ENCODE data around the gene USP54.

USP54 gene

GRCh38 chr10:73554721-73555120, 36.4 kb downstream of the USP54 start:
- ChIA-PET POLR2A (no interaction called here), CTCF (interaction anchor here (1.0 to 1.4 kb wide), 2 partner anchors 8 to 99 kb away, joined by 3 to 6 read pairs; no protein-coding TSS in a partner anchor)
- H3K4me3 ChIP-seq (ENCODE audit: control insufficient read depth in 1 of 7, extremely low read depth in 1 of 7, insufficient read depth in 4 of 7, low read depth in 2 of 7, low read length in 6 of 7) = no peak overlapping the region
- no peaks in the 10 kb centered on the region for H3K4me1 ChIP-seq (ENCODE audit: control extremely low read depth in 1 of 4, control insufficient read depth in 4 of 4, insufficient read depth in 4 of 4, low read length in 3 of 4)
- DNase-seq = no peak
- H3K36me3 ChIP-seq (ENCODE audit: control insufficient read depth in 4 of 4, insufficient read depth in 4 of 4, low read length in 3 of 4) = no peaks in the 10 kb centered on the region
- H3K9me3 ChIP-seq (ENCODE audit: control extremely low read depth in 1 of 5, control insufficient read depth in 4 of 5, insufficient read depth in 2 of 5, low read depth in 1 of 5, low read length in 4 of 5) = no peaks in the 10 kb centered on the region
- H3K27me3 ChIP-seq (replicated peaks in 2 of 5; ENCODE audit: control insufficient read depth in 4 of 5, insufficient read depth in 5 of 5, low read length in 4 of 5) = no peaks in the 10 kb centered on the region
- no peak overlapping the region for H3K27ac ChIP-seq (ENCODE audit: insufficient read depth in 1 of 2, low read depth in 1 of 2, low read length in 2 of 2, poor library complexity in 1 of 2, severe bottlenecking in 2 of 2)

GRCh38 chr10:73553761-73554160, 37.4 kb downstream of the USP54 start:
- H3K27ac ChIP-seq (ENCODE audit: insufficient read depth in 1 of 2, low read depth in 1 of 2, low read length in 2 of 2, poor library complexity in 1 of 2, severe bottlenecking in 2 of 2) = no peak overlapping the region
- ChIA-PET POLR2A (no interaction called here), CTCF (interaction anchor here (1.0 to 1.4 kb wide), 2 partner anchors 9 to 100 kb away, joined by 3 to 6 read pairs; no protein-coding TSS in a partner anchor)
- H3K4me1 ChIP-seq (ENCODE audit: control extremely low read depth in 1 of 4, control insufficient read depth in 4 of 4, insufficient read depth in 4 of 4, low read length in 3 of 4) = no peaks in the 10 kb centered on the region
- H3K4me3 ChIP-seq (ENCODE audit: control insufficient read depth in 1 of 7, extremely low read depth in 1 of 7, insufficient read depth in 4 of 7, low read depth in 2 of 7, low read length in 6 of 7) = no peak overlapping the region
- no peaks in the 10 kb centered on the region for H3K9me3 ChIP-seq (ENCODE audit: control extremely low read depth in 1 of 5, control insufficient read depth in 4 of 5, insufficient read depth in 2 of 5, low read depth in 1 of 5, low read length in 4 of 5)
- no peaks in the 10 kb centered on the region for H3K27me3 ChIP-seq (replicated peaks in 2 of 5; ENCODE audit: control insufficient read depth in 4 of 5, insufficient read depth in 5 of 5, low read length in 4 of 5)
- WGBS (ENCODE audit: insufficient coverage) = no CpG with 5 or more reads among the region's 2 CpGs
- no peak for DNase-seq
- no peaks in the 10 kb centered on the region for H3K36me3 ChIP-seq (ENCODE audit: control insufficient read depth in 4 of 4, insufficient read depth in 4 of 4, low read length in 3 of 4)

GRCh38 chr10:73552819-73553715, 38.1 kb downstream of the USP54 start:
- ChIA-PET POLR2A (no interaction called here), CTCF (interaction anchor here (1.4 kb wide), 1 partner anchor 10 kb away, joined by 6 read pairs; no protein-coding TSS in a partner anchor)
- Histone ChIP-seq H3K9me3 (ENCODE audit: control extremely low read depth in 1 of 5, control insufficient read depth in 4 of 5, insufficient read depth in 2 of 5, low read depth in 1 of 5, low read length in 4 of 5) (no peaks in the 10 kb centered on the region), H3K4me3 (ENCODE audit: control insufficient read depth in 1 of 7, extremely low read depth in 1 of 7, insufficient read depth in 4 of 7, low read depth in 2 of 7, low read length in 6 of 7) (no peak overlapping the region), H3K36me3 (ENCODE audit: control insufficient read depth in 4 of 4, insufficient read depth in 4 of 4, low read length in 3 of 4) (no peaks in the 10 kb centered on the region), H3K27me3 (replicated peaks in 2 of 5; ENCODE audit: control insufficient read depth in 4 of 5, insufficient read depth in 5 of 5, low read length in 4 of 5) (no peaks in the 10 kb centered on the region), H3K27ac (ENCODE audit: insufficient read depth in 1 of 2, low read depth in 1 of 2, low read length in 2 of 2, poor library complexity in 1 of 2, severe bottlenecking in 2 of 2) (no peak overlapping the region), H3K4me1 (ENCODE audit: control extremely low read depth in 1 of 4, control insufficient read depth in 4 of 4, insufficient read depth in 4 of 4, low read length in 3 of 4) (no peaks in the 10 kb centered on the region)
- 100% methylated on average over 2 of the region's 3 CpGs for WGBS (ENCODE audit: insufficient coverage)
- DNase-seq = no peak

- no peak for DNase-seq
- H3K4me1 ChIP-seq (ENCODE audit: control extremely low read depth in 1 of 4, control insufficient read depth in 4 of 4, insufficient read depth in 4 of 4, low read length in 3 of 4) = no peaks in the 10 kb centered on the region
- CTCF ChIA-PET = no interaction called here
- H3K9me3 ChIP-seq (ENCODE audit: control extremely low read depth in 1 of 5, control insufficient read depth in 4 of 5, insufficient read depth in 2 of 5, low read depth in 1 of 5, low read length in 4 of 5) = no peaks in the 10 kb centered on the region
- POLR2A ChIA-PET = no interaction called here
- no peaks in the 10 kb centered on the region for H3K36me3 ChIP-seq (ENCODE audit: control insufficient read depth in 4 of 4, insufficient read depth in 4 of 4, low read length in 3 of 4)
- no peak overlapping the region for H3K4me3 ChIP-seq (ENCODE audit: control insufficient read depth in 1 of 7, extremely low read depth in 1 of 7, insufficient read depth in 4 of 7, low read depth in 2 of 7, low read length in 6 of 7)
- WGBS (ENCODE audit: insufficient coverage) = 86% methylated on average over 1 of the region's 1 CpG
- no peak overlapping the region for H3K27ac ChIP-seq (ENCODE audit: insufficient read depth in 1 of 2, low read depth in 1 of 2, low read length in 2 of 2, poor library complexity in 1 of 2, severe bottlenecking in 2 of 2)
- no peaks in the 10 kb centered on the region for H3K27me3 ChIP-seq (replicated peaks in 2 of 5; ENCODE audit: control insufficient read depth in 4 of 5, insufficient read depth in 5 of 5, low read length in 4 of 5)
Measured at GRCh38 chr10:73551515-73551914, 39.6 kb downstream of the USP54 start.

GRCh38 chr10:73545357-73545756, 45.8 kb downstream of the USP54 start:
- no peak for DNase-seq
- WGBS (ENCODE audit: insufficient coverage) = no CpG with 5 or more reads among the region's 2 CpGs
- Histone ChIP-seq H3K27me3 (replicated peaks in 2 of 5; ENCODE audit: control insufficient read depth in 4 of 5, insufficient read depth in 5 of 5, low read length in 4 of 5) (no peaks in the 10 kb centered on the region), H3K4me3 (ENCODE audit: control insufficient read depth in 1 of 7, extremely low read depth in 1 of 7, insufficient read depth in 4 of 7, low read depth in 2 of 7, low read length in 6 of 7) (no peak overlapping the region), H3K36me3 (ENCODE audit: control insufficient read depth in 4 of 4, insufficient read depth in 4 of 4, low read length in 3 of 4) (peaks cover 0 to 11% (median 4%) of the 10 kb centered on the region in 4 experiments), H3K9me3 (ENCODE audit: control extremely low read depth in 1 of 5, control insufficient read depth in 4 of 5, insufficient read depth in 2 of 5, low read depth in 1 of 5, low read length in 4 of 5) (no peaks in the 10 kb centered on the region), H3K27ac (ENCODE audit: insufficient read depth in 1 of 2, low read depth in 1 of 2, low read length in 2 of 2, poor library complexity in 1 of 2, severe bottlenecking in 2 of 2) (no peak overlapping the region), H3K4me1 (ENCODE audit: control extremely low read depth in 1 of 4, control insufficient read depth in 4 of 4, insufficient read depth in 4 of 4, low read length in 3 of 4) (no peaks in the 10 kb centered on the region)
- ChIA-PET CTCF (no interaction called here), POLR2A (no interaction called here)

GRCh38 chr10:73537709-73538108, 53.4 kb downstream of the USP54 start:
- Histone ChIP-seq H3K36me3 (ENCODE audit: control insufficient read depth in 4 of 4, insufficient read depth in 4 of 4, low read length in 3 of 4) (peaks cover 4 to 9% (median 6%) of the 10 kb centered on the region in 4 experiments), H3K4me1 (ENCODE audit: control extremely low read depth in 1 of 4, control insufficient read depth in 4 of 4, insufficient read depth in 4 of 4, low read length in 3 of 4) (peaks cover 5 to 11% (median 10%) of the 10 kb centered on the region in 4 experiments), H3K4me3 (ENCODE audit: control insufficient read depth in 1 of 7, extremely low read depth in 1 of 7, insufficient read depth in 4 of 7, low read depth in 2 of 7, low read length in 6 of 7) (no peak overlapping the region), H3K27ac (ENCODE audit: insufficient read depth in 1 of 2, low read depth in 1 of 2, low read length in 2 of 2, poor library complexity in 1 of 2, severe bottlenecking in 2 of 2) (no peak overlapping the region), H3K27me3 (replicated peaks in 2 of 5; ENCODE audit: control insufficient read depth in 4 of 5, insufficient read depth in 5 of 5, low read length in 4 of 5) (no peaks in the 10 kb centered on the region), H3K9me3 (ENCODE audit: control extremely low read depth in 1 of 5, control insufficient read depth in 4 of 5, insufficient read depth in 2 of 5, low read depth in 1 of 5, low read length in 4 of 5) (no peaks in the 10 kb centered on the region)
- WGBS (ENCODE audit: insufficient coverage) = 97% methylated on average over 4 of the region's 7 CpGs
- no peak for DNase-seq
- POLR2A ChIA-PET = interaction anchor here (0.6 kb wide), 1 partner anchor 33 kb away, joined by 3 read pairs; no protein-coding TSS in a partner anchor
- CTCF ChIA-PET = interaction anchor here (2.8 kb wide), 1 partner anchor 8 kb away, joined by 10 read pairs; no protein-coding TSS in a partner anchor

GRCh38 chr10:73537288-73537687, 53.9 kb downstream of the USP54 start:
- ChIA-PET POLR2A (no interaction called here), CTCF (interaction anchor here (1.1 to 2.8 kb wide), 4 partner anchors 8 to 107 kb away, joined by 3 to 10 read pairs (median 6); no protein-coding TSS in a partner anchor)
- Histone ChIP-seq H3K27ac (ENCODE audit: insufficient read depth in 1 of 2, low read depth in 1 of 2, low read length in 2 of 2, poor library complexity in 1 of 2, severe bottlenecking in 2 of 2) (no peak overlapping the region), H3K4me1 (ENCODE audit: control extremely low read depth in 1 of 4, control insufficient read depth in 4 of 4, insufficient read depth in 4 of 4, low read length in 3 of 4) (peaks cover 5 to 11% (median 10%) of the 10 kb centered on the region in 4 experiments), H3K4me3 (ENCODE audit: control insufficient read depth in 1 of 7, extremely low read depth in 1 of 7, insufficient read depth in 4 of 7, low read depth in 2 of 7, low read length in 6 of 7) (no peak overlapping the region), H3K27me3 (replicated peaks in 2 of 5; ENCODE audit: control insufficient read depth in 4 of 5, insufficient read depth in 5 of 5, low read length in 4 of 5) (no peaks in the 10 kb centered on the region), H3K9me3 (ENCODE audit: control extremely low read depth in 1 of 5, control insufficient read depth in 4 of 5, insufficient read depth in 2 of 5, low read depth in 1 of 5, low read length in 4 of 5) (no peaks in the 10 kb centered on the region), H3K36me3 (ENCODE audit: control insufficient read depth in 4 of 4, insufficient read depth in 4 of 4, low read length in 3 of 4) (peaks cover 4 to 8% (median 5%) of the 10 kb centered on the region in 4 experiments)
- peak; percentile 24 to 48 (median 24) for DNase-seq
- WGBS (ENCODE audit: insufficient coverage) = no CpG with 5 or more reads among the region's 2 CpGs
